OCI-LY1 (cell line): ENCODE results near the gene PACS2.

Source experiments
- EZH2 ChIP-seq: fragments of 200-600 bp; sonication (generic), shearing (Covaris generic); IDR thresholded peaks from 2 replicates; pipeline ENCODE4 v1.8.0; 2017; ENCODE audit warnings: borderline replicate concordance, mixed run types, mild to moderate bottlenecking, antibody characterized with exemption, low read length, moderate library complexity, mixed read lengths
- TF ChIP-seq, protein P1 (sequence below): fragments of 200-600 bp; sonication (generic), shearing (Covaris generic); IDR thresholded peaks from 2 replicates; pipeline ENCODE4 v1.5.1; 2017; ENCODE audit warnings: mild to moderate bottlenecking, antibody characterized with exemption, low read length, moderate library complexity, mixed read lengths

GRCh38 chr14:105328070-105328677 lies 13.6 kb downstream of the PACS2 start:
- TF ChIP-seq, protein P1, sequence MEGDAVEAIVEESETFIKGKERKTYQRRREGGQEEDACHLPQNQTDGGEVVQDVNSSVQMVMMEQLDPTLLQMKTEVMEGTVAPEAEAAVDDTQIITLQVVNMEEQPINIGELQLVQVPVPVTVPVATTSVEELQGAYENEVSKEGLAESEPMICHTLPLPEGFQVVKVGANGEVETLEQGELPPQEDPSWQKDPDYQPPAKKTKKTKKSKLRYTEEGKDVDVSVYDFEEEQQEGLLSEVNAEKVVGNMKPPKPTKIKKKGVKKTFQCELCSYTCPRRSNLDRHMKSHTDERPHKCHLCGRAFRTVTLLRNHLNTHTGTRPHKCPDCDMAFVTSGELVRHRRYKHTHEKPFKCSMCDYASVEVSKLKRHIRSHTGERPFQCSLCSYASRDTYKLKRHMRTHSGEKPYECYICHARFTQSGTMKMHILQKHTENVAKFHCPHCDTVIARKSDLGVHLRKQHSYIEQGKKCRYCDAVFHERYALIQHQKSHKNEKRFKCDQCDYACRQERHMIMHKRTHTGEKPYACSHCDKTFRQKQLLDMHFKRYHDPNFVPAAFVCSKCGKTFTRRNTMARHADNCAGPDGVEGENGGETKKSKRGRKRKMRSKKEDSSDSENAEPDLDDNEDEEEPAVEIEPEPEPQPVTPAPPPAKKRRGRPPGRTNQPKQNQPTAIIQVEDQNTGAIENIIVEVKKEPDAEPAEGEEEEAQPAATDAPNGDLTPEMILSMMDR, result no peak
- no peak for TF ChIP-seq EZH2
